BJ (cell line): ENCODE measurements around the gene RIMS1. TPM values are rescaled to one million over a fixed set of nuclear protein-coding genes. Genes with fewer than 3 reads are reported as not detected.

Experiments
- CTCF ChIA-PET: fragments of 350-600 bp; formaldehyde crosslinking; extraction: SDS; loops from one replicate; lab custom pipeline; 2021; ENCODE audit warnings: antibody characterized with exemption, inconsistent platforms; lab: Yijun Ruan, JAX
- POLR2A ChIA-PET: fragments of 300-600 bp; sonication (Branson Sonifier 250); formaldehyde crosslinking; extraction: SDS; loops from one replicate; lab custom pipeline; 2021; ENCODE audit warnings: antibody characterized with exemption; lab: Charles Lee
- DNase-seq: peaks from one replicate; pipeline ENCODE4 v3.0.0-alpha.2; 2011; ENCODE audit warnings: low read depth
- H3K27me3 ChIP-seq: 2 replicates; pipeline ENCODE4 v1.6.0; 2011; ENCODE audit warnings: low read length; ENCODE audit not compliant: control insufficient read depth, insufficient read depth
- H3K36me3 ChIP-seq: 2 replicates; pipeline ENCODE4 v1.5.1; 2011; ENCODE audit warnings: low read length; ENCODE audit not compliant: control insufficient read depth, insufficient read depth
- H3K4me3 ChIP-seq: 2 replicates; pipeline ENCODE4 v1.5.1; 2011; ENCODE audit warnings: low read depth, mild to moderate bottlenecking, control low read depth, low read length
- polyA plus RNA-seq: library from polyadenylated mRNA; depleted of rRNA; stranded (reverse); fragments of >200 nt; gene quantifications from 2 replicates; pipeline ENCODE4 v1.2.3, GENCODE V29; 2011
- TF ChIP-seq, protein P1 (sequence below): IDR thresholded peaks from 2 replicates; pipeline ENCODE4 v1.5.1; 2011; ENCODE audit warnings: low read depth, mild to moderate bottlenecking, control low read depth, inconsistent platforms, low read length, moderate library complexity; ENCODE audit not compliant: insufficient read depth

The RIMS1 gene
- polyA plus RNA-seq, 1 experiment = 0.28 TPM

DNA sequence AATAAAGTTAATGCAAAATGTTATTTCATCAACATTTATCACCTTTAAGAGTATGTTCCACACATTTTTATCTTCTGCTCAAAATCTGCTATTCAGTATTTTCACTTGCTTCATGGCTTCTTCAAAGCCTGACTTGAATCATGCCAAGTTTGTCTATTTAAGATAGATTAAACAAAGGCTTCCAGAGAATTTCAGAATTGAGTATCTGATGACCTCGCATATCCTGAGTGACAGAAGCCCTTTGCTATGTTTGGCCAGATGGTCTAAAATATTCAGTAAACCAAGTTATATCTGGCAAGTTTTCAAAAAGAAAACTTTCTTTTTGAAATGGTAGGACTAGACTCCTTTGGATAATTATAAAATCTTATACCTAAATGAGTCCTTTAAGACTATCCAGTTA is 386.6 kb downstream of the RIMS1 start:
- ChIA-PET POLR2A (no interaction called here), CTCF (no interaction called here)
- H3K36me3 ChIP-seq = no peaks in the 10 kb centered on the region
- no peak overlapping the region for H3K4me3 ChIP-seq
- TF ChIP-seq, protein P1, sequence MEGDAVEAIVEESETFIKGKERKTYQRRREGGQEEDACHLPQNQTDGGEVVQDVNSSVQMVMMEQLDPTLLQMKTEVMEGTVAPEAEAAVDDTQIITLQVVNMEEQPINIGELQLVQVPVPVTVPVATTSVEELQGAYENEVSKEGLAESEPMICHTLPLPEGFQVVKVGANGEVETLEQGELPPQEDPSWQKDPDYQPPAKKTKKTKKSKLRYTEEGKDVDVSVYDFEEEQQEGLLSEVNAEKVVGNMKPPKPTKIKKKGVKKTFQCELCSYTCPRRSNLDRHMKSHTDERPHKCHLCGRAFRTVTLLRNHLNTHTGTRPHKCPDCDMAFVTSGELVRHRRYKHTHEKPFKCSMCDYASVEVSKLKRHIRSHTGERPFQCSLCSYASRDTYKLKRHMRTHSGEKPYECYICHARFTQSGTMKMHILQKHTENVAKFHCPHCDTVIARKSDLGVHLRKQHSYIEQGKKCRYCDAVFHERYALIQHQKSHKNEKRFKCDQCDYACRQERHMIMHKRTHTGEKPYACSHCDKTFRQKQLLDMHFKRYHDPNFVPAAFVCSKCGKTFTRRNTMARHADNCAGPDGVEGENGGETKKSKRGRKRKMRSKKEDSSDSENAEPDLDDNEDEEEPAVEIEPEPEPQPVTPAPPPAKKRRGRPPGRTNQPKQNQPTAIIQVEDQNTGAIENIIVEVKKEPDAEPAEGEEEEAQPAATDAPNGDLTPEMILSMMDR = no peak
- H3K27me3 ChIP-seq = no peaks in the 10 kb centered on the region
- DNase-seq = no peak

DNA sequence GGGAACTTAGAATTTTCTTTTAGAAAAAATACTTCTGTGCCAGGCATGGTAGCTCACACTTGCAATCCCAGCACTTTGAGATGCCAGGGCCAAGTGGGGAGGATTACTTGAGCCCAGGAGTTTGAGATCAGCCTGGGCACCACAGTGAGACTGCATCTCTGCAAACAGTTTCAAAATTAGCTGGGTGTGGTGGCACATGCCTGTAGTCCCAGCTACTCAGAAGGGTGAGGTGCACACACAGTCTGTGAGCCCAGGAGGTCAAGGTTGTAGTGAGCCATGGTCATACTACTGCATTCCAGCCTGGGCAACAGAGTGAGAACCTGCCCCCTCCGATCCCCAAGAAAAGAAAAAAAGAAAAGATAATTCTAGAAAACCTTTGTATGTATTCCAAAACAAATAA is 389.5 kb downstream of the RIMS1 start:
- ChIA-PET POLR2A (no interaction called here), CTCF (interaction anchor here (0.7 kb wide), 1 partner anchor 53 kb away, joined by 3 read pairs; no protein-coding TSS in a partner anchor)
- H3K27me3 ChIP-seq = no peaks in the 10 kb centered on the region
- no peak overlapping the region for H3K4me3 ChIP-seq
- TF ChIP-seq, protein P1 = no peak
- no peak for DNase-seq
- no peaks in the 10 kb centered on the region for H3K36me3 ChIP-seq

DNA sequence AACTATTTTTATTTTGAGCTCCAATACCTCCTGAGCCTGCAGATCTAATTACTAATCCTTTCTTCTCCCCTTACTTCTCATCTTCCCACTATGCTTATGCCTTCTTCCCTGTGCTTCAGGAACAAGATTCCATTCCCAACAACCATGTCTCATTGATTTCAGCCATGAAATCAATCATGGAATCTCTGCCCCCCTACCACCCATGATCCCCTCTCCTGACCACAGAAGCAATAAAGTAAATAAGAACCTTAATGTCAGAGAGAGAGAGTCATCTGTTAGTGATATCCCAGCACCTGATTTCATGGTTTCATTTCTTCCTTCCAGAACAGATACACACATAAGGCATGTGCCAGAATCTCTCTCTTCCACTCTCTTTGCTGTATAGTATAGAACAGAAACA is 395.9 kb downstream of the RIMS1 start:
- DNase-seq = no peak
- ChIA-PET POLR2A (no interaction called here), CTCF (no interaction called here)
- TF ChIP-seq, protein P1 = no peak
- Histone ChIP-seq H3K27me3 (no peaks in the 10 kb centered on the region), H3K4me3 (no peak overlapping the region), H3K36me3 (no peaks in the 10 kb centered on the region)

DNA sequence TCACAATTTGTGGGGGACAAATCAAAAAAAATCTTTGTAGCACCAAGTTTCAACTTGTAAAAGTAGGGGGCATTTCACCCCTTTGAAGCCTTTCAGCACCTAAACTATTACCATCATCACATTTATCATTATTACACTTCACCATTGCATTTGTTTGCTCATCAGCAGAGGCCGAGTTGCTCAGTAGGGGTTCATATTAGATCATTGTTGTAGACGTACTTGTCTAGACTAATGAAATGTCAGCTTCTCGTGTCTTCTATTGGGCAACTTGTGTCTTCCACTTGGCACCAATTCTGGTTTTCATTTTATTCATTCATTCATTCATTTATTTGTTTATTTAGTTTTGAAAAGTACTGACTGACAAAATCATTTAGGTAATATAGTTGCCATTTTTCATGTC is 397.2 kb downstream of the RIMS1 start:
- DNase-seq = no peak
- Histone ChIP-seq H3K27me3 (no peaks in the 10 kb centered on the region), H3K36me3 (no peaks in the 10 kb centered on the region), H3K4me3 (no peak overlapping the region)
- ChIA-PET POLR2A (no interaction called here), CTCF (no interaction called here)
- TF ChIP-seq, protein P1 = no peak

DNA sequence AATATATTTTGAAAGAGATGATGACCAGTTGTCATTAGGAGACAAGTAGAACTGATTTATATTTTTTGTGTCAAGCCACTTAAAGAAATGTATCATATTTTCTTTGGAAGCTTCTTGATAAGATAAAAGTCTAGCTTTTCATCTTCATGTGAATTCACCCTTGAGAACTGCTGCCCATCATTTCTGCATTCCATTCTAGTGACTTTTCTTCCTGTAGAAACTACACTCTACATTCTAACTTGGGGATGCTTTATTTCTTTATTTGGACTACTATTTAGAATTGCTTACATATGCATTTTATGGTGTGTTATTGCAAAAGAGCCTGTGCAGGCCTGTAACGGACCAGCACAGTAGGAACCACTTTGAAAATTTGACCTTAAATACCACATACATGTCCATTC is 400.6 kb downstream of the RIMS1 start:
- no peaks in the 10 kb centered on the region for H3K36me3 ChIP-seq
- DNase-seq = peak; percentile 19
- no peak overlapping the region for H3K4me3 ChIP-seq
- TF ChIP-seq, protein P1 = no peak
- no peaks in the 10 kb centered on the region for H3K27me3 ChIP-seq
- ChIA-PET CTCF (no interaction called here), POLR2A (no interaction called here)
